ENCODE data around the gene FADS3.

The FADS3 gene

DNA sequence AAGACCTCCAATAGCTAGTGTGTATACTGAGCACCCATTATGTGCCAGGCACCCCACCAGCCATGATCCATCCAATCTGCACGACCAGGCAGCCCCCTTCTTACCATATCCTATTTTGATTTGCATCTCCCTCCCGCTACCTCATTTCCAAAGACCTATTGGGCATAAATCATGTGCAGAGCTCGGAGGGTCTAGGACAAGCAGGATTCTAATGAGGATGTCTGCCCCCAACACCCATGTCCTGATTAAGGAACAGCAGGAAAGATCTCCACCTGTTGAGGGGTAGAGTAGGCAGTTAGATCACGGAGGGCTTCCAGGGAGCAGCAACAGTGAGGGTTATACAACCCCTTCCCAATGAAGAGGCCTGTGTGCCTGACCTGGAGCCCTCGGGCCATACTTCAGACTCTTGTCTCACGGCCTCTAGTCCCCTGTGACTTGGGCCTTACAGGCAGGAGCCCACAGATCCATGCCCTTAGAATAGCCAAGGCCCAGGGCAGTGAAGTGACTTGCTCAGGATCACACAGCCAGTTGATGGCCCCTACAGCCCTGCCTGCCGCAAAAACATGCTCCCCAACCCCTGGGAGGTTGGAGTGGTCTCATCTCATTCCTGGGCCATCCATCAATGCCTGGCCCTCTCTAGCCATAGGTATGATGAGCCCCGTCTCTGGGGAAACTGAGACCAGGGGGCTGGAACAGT, 22.5 kb upstream of the FADS3 start:
- no peak for DNase-seq (ENCODE audit: low spot score)

DNA sequence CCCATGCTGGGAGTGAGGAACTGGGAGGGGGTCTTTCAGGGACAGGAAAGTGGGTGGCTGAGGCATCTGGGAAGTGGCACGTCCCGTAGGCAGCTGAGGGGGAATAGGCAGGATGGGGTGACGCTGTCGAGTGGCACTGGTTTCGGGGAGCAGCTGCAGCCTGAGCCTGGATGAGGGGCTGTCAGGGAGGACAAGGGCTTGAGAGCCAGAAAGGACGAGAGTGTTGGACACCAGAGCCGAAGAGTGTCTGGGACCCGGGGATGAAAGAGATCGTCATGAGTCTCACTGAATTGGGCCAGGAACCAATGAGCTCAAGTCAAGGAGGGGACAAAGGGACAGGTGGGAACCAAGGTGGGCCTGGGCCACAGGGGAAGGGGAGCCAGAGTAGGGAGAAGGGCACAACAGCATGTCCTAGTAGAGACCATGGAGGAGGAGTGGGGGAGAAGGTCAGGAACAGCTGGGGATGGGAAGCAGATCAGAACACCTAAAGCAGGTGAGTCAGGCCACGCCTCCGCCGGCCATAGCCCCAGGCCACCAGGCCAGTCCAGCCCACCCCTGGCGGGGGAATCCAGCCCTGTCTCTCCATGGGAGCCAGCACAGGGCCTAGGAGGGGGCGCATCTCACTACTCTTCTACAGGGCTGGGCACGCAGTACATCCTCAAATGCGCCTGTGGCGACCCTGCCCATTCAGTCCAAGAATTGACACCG, 21.8 kb upstream of the FADS3 start:
- no peak for DNase-seq (ENCODE audit: low spot score)

DNA sequence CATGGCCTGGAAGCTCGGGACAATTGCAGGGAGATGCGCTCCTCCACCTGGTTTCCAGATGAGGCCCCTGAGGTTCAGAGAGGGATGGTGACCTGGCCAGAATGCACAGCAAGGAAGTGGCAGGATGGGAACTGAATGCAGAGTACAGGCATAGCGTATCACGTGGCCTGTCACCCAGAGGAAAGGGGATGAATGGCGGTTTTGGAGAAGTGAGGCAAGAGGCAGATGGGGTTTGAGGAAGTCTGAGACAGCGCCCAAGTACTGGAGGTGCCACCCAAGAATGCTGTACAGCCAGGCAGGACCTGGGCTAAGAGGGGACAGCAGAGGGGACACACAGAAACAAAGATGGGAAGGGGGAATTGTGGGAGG, 21.2 kb upstream of the FADS3 start:
- no peak for DNase-seq (ENCODE audit: low spot score)

DNA sequence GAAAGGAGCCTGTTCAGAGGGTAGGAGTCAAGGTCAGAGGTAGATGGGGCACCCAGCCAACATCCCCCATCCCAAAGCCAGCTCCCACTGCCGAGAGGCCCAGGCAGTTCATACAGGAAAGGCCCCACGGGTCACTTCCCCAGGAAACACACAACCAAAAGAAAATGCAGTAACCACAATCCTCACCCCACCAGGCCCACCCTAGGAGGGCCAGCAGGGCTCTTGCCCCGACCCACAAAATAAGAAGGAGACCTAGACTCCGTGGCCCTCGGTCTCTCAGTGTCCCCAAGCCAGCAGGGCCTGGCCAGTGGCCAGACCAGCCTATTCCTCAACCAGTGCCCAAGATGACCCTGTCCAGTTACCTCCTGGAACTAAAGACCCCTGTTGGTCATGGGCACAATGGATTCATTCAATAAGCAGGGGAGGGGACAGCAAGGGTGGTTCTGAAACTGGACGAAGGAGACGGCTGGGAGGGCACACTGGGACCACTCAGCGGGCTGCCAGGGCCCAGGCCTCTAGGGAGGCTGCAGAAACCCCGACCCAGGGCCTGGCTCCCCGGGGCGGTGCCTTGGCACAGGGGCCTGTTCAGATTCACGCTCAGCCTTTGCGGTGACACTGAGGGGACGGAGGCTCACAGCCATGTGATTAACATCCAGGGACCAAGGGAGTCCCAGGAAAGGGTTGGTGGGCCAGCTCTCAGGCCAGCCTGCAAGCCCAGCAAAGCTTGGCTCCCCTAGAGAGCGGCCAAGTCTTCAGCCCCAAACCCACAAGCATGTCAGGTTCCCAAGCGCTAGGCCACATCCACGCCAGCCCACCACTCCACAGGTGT, 20.6 kb upstream of the FADS3 start:
- DNase-seq (ENCODE audit: low spot score): no peak

- DNase-seq (ENCODE audit: low spot score): no peak
These were observed 19.9 kb upstream of the FADS3 start for GRCh38 chr11:61911128-61911700.

- DNase-seq (ENCODE audit: low spot score): no peak
These were observed 19.1 kb upstream of the FADS3 start for GRCh38 chr11:61910187-61911127.

DNA sequence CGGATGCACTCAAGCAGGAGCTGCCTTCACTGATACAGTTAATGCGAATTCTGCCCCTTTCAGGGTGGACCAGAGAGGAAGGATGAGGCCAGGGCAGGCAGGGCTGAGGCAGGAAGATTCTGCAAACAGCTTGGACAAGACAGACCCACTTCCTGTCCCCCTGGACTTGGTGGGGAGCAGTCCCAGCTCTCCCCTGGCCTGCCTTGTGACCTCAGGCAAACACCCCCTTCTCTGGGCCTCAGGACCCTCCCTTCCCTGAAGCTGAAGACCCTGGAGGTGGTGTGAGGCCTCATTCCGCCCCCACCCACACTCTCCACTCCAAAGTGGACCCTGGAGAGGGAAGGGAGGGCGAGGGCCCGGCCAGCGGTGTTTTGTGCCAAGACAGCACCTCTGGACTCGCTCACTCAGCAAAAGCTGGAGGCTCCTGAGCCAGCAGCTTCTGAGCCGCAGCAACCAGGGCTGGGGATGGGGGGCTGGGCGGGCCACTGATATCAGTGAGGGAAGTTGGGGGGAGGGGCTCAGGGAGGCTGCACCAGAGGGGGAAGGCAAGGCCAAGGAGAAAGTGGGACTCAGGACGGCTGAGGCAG, 17.5 kb upstream of the FADS3 start:
- no peak for DNase-seq (ENCODE audit: low spot score)

DNA sequence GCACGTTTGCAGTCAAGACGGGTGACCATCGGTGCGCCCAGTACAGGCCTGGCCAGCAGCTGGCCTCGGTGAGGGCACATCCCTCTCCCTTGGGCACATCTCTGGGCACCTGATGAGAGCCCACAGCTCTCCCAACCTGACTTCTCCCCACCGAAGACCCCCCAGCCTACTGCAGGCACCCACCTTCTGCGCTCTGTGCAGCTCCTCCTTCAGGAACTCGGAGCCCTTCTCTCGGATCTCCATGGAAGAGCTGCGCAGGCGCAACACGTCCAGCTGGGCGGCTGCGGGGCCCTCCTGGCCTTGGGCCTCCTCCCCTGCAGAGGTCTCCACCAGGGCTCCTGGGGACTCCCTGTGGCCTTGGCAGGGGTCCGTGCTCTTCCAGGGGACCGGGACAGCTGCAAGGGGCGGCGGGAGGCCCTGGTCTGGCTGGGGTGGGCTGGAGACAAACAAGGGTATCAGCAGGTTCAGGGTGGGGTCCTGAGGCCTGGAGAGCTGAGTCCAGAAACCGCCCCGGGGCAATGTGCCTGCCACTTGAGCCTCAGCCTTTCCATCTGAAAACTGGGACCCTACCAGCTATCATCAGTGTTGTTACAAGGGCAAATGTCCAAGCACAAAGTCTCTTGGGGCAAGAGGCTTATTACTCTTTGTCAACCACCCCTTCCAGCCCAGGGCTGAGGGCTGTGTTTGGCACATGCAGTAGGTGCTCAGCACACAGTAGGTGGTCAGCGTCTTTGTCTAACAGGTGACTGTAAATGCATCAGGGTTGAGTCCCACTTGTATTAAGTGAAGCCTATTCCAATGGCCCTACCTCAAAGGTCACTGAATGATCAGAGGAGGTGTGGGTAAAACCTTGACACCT, 16.8 kb upstream of the FADS3 start:
- DNase-seq (ENCODE audit: low spot score): no peak

- DNase-seq (ENCODE audit: low spot score): no peak
These were observed 15.9 kb upstream of the FADS3 start for GRCh38 chr11:61907282-61907681.

- no peak for DNase-seq (ENCODE audit: low spot score)
These were observed 15.2 kb upstream of the FADS3 start for GRCh38 chr11:61906522-61906909.

- no peak for DNase-seq (ENCODE audit: low spot score)
These were observed 14.6 kb upstream of the FADS3 start for GRCh38 chr11:61905801-61906521.

GRCh38 chr11:61905067-61905696, 13.8 kb upstream of the FADS3 start:
- no peak for DNase-seq (ENCODE audit: low spot score)

DNA sequence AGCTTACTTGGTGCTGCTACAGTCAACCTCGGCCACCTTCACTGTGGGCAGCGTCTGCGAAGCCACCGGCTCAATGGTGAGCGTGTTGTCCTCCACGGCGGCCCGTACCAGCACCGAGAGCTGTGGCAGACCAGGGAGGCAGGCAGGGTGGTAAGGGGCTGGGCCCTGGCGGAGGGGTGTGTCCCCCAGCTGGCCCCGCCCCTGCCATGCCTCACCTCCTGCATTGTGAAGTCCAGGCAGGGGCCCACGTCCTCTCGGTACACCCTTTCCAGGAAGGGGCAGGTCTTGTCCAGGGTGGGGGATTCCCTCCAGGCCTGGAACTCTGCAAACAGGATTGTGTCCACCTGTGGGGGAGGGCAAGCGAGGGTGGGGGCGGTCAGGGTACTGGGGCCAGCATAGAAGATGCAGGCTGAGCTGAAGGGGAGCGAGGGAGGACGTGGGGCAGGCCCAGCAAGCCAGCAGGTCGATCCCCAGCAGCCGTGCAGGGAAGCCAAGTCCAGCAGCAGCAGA, 13.2 kb upstream of the FADS3 start:
- DNase-seq (ENCODE audit: low spot score): no peak

- no peak for DNase-seq (ENCODE audit: low spot score)
These were observed 12.5 kb upstream of the FADS3 start for GRCh38 chr11:61903845-61904244.

GRCh38 chr11:61902313-61902712, 11.0 kb upstream of the FADS3 start:
- no peak for DNase-seq (ENCODE audit: low spot score)

DNA sequence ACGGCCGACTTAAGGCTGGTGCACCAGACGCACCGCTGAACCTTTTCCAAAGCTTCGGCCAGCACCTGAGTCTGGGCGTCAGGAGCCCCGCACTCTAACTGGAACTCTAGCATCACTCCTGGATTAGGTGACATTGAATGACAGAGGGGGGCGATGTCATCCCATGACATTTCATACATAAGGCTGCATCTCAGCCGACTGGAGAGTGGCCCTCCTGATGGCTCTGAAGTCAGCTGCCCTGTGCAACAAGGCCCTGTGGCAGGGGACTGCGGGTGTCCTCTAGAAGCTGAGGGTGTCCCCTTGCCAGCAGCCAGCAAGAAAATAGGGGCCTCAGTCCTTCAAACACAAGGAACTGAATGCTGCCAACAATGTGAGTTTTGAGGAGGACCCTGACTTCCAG, 10.1 kb upstream of the FADS3 start:
- DNase-seq (ENCODE audit: low spot score): no peak

- no peak for DNase-seq (ENCODE audit: low spot score)
These were observed 8.9 kb upstream of the FADS3 start for GRCh38 chr11:61900251-61900650.

GRCh38 chr11:61899146-61899841, 7.9 kb upstream of the FADS3 start:
- DNase-seq (ENCODE audit: low spot score): peak; percentile 84

Data from hematopoietic multipotent progenitor cell treated with erythropoietin and hydrocortisone succinate and interleukin-3 and kit ligand, for 15 days (in vitro differentiated cells).